ENCODE data around the gene XPO6. TPM values are rescaled to one million over a fixed set of nuclear protein-coding genes. Genes with fewer than 3 reads are reported as not detected.
A peak's percentile ranks its signal among the peaks of the same experiment; 100 is the strongest.

XPO6 gene
- total RNA-seq, 4 donors from 2014 or later = 69.0 to 90.8 (median 76.0) TPM

GRCh38 chr16:28191364-28191960, 20.3 kb downstream of the XPO6 start:
- no peak overlapping the region for H3K4me3 ChIP-seq
- peaks cover 18 to 85% (median 22%) of the 10 kb centered on the region in 3 donors for H3K4me1 ChIP-seq
- H3K27ac ChIP-seq = peak overlapping the region in 3 of 4 donors; percentile 25 to 72 (median 27)
- H3K27me3 ChIP-seq = no peaks in the 10 kb centered on the region
- 24 to 46% methylated on average over 3 of the region's 3 CpGs for WGBS, 2 donors
- peaks cover 0 to 33% (median 0%) of the 10 kb centered on the region in 3 donors for H3K36me3 ChIP-seq
- intact Hi-C loops (cut with DNase I) = no loop called here
- TF ChIP-seq POLR2A (IDR thresholded peaks at IDR 0.05) = no peak
- peak in 1 of 6 experiments; percentile 15 for TF ChIP-seq CTCF (IDR thresholded peaks at IDR 0.05)
- no peaks in the 10 kb centered on the region for H3K9me3 ChIP-seq
- DNase-seq = no peak

GRCh38 chr16:28189245-28189644, 22.5 kb downstream of the XPO6 start:
- no peak for TF ChIP-seq POLR2A (IDR thresholded peaks at IDR 0.05)
- TF ChIP-seq CTCF (IDR thresholded peaks at IDR 0.05) = no peak
- 55 to 61% methylated on average over 3 of the region's 3 CpGs for WGBS, 2 donors
- Histone ChIP-seq H3K4me3 (no peak overlapping the region), H3K4me1 (peaks cover 18 to 88% (median 22%) of the 10 kb centered on the region in 3 donors), H3K36me3 (peaks cover 0 to 12% (median 0%) of the 10 kb centered on the region in 3 donors), H3K27me3 (no peaks in the 10 kb centered on the region), H3K9me3 (no peaks in the 10 kb centered on the region), H3K27ac (no peak overlapping the region)
- no peak for DNase-seq
- intact Hi-C loops (cut with DNase I) = no loop called here

DNA sequence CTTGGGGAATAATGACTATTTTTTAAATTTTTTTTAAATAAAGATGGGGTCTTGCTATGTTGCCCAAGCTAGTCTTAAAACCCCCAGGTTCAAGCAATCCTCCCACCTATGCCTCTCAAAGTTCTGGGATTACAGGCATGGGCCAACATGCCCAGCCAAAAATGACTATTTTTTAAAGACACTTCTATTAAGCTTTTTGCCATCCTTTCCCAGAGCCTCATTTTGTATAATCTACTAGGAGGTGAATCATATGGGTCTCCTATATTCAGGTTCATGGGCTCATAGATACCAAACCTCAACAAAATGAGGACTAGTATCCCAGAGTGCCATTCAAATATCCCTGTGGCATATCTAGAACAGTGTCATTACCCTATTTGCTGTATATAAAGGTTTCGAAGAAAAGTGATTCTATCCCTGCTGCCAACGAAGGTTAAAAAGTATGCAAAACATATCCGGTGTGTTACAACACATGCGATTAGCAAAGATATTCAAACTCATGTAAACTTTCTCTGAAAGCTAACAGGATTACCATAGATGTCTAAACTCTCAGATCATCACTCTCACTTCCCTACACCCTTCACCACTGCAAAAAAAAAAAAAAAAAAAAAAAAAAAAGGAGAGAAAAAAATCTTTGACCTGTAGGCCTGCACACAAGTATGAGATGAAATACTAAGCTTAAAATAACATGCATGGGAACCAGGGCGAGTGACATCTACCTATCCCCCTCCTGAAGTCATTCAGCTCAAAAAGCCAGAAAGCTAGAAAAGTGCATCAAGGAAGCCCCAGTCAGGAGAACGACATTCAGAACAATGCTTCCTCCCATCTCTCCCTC, 23.5 kb downstream of the XPO6 start:
- Histone ChIP-seq H3K27me3 (no peaks in the 10 kb centered on the region), H3K4me1 (peaks cover 17 to 79% (median 18%) of the 10 kb centered on the region in 3 donors), H3K27ac (peak overlapping the region in 1 of 4 donors; percentile 38), H3K36me3 (peaks cover 0 to 8% (median 0%) of the 10 kb centered on the region in 3 donors), H3K4me3 (no peak overlapping the region), H3K9me3 (no peaks in the 10 kb centered on the region)
- no peak for DNase-seq
- TF ChIP-seq CTCF (IDR thresholded peaks at IDR 0.05) (no peak), POLR2A (IDR thresholded peaks at IDR 0.05) (no peak)
- intact Hi-C loops (cut with DNase I) = no loop called here
- 60 to 63% methylated on average over 6 of the region's 6 CpGs for WGBS, 2 donors

DNA sequence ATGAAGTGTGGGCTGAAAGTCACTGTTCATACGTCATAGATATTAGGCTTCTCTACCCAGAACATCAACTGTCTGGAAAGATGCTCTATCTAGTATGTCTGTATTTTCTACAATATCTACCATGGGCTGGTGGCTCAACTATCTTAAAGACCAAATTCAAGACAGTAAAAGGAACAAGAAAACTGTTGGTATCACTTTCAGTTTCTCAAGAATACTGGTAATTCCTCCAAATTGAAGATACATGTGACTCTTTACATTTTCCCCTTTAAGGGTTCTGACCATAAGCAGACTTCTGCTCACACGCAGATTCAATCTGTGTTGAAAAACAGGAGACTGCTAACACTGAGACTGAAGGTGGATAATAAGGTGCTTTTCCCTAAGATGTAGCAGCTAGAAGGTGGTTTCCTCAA, 24.2 kb downstream of the XPO6 start:
- Histone ChIP-seq H3K4me1 (peaks cover 17 to 76% (median 18%) of the 10 kb centered on the region in 3 donors), H3K27ac (peak overlapping the region in 2 of 4 donors; percentile 13 to 38)
- WGBS, 2 donors = 74 to 77% methylated on average over 2 of the region's 2 CpGs

More for the DNA sequence above, 24.2 kb downstream of the XPO6 start:
- Histone ChIP-seq H3K4me3 (no peak overlapping the region), H3K27me3 (no peaks in the 10 kb centered on the region), H3K9me3 (no peaks in the 10 kb centered on the region), H3K36me3 (peaks cover 0 to 5% (median 0%) of the 10 kb centered on the region in 3 donors)
- DNase-seq = no peak
- TF ChIP-seq CTCF (IDR thresholded peaks at IDR 0.05) = no peak
- no peak for TF ChIP-seq POLR2A (IDR thresholded peaks at IDR 0.05)
- intact Hi-C loops (cut with DNase I) = no loop called here
